ENCODE measurements around the gene NAALADL2.

GRCh38 chr3:175121225-175121624, 262.1 kb downstream of the NAALADL2 start:
- TF ChIP-seq, protein P1, sequence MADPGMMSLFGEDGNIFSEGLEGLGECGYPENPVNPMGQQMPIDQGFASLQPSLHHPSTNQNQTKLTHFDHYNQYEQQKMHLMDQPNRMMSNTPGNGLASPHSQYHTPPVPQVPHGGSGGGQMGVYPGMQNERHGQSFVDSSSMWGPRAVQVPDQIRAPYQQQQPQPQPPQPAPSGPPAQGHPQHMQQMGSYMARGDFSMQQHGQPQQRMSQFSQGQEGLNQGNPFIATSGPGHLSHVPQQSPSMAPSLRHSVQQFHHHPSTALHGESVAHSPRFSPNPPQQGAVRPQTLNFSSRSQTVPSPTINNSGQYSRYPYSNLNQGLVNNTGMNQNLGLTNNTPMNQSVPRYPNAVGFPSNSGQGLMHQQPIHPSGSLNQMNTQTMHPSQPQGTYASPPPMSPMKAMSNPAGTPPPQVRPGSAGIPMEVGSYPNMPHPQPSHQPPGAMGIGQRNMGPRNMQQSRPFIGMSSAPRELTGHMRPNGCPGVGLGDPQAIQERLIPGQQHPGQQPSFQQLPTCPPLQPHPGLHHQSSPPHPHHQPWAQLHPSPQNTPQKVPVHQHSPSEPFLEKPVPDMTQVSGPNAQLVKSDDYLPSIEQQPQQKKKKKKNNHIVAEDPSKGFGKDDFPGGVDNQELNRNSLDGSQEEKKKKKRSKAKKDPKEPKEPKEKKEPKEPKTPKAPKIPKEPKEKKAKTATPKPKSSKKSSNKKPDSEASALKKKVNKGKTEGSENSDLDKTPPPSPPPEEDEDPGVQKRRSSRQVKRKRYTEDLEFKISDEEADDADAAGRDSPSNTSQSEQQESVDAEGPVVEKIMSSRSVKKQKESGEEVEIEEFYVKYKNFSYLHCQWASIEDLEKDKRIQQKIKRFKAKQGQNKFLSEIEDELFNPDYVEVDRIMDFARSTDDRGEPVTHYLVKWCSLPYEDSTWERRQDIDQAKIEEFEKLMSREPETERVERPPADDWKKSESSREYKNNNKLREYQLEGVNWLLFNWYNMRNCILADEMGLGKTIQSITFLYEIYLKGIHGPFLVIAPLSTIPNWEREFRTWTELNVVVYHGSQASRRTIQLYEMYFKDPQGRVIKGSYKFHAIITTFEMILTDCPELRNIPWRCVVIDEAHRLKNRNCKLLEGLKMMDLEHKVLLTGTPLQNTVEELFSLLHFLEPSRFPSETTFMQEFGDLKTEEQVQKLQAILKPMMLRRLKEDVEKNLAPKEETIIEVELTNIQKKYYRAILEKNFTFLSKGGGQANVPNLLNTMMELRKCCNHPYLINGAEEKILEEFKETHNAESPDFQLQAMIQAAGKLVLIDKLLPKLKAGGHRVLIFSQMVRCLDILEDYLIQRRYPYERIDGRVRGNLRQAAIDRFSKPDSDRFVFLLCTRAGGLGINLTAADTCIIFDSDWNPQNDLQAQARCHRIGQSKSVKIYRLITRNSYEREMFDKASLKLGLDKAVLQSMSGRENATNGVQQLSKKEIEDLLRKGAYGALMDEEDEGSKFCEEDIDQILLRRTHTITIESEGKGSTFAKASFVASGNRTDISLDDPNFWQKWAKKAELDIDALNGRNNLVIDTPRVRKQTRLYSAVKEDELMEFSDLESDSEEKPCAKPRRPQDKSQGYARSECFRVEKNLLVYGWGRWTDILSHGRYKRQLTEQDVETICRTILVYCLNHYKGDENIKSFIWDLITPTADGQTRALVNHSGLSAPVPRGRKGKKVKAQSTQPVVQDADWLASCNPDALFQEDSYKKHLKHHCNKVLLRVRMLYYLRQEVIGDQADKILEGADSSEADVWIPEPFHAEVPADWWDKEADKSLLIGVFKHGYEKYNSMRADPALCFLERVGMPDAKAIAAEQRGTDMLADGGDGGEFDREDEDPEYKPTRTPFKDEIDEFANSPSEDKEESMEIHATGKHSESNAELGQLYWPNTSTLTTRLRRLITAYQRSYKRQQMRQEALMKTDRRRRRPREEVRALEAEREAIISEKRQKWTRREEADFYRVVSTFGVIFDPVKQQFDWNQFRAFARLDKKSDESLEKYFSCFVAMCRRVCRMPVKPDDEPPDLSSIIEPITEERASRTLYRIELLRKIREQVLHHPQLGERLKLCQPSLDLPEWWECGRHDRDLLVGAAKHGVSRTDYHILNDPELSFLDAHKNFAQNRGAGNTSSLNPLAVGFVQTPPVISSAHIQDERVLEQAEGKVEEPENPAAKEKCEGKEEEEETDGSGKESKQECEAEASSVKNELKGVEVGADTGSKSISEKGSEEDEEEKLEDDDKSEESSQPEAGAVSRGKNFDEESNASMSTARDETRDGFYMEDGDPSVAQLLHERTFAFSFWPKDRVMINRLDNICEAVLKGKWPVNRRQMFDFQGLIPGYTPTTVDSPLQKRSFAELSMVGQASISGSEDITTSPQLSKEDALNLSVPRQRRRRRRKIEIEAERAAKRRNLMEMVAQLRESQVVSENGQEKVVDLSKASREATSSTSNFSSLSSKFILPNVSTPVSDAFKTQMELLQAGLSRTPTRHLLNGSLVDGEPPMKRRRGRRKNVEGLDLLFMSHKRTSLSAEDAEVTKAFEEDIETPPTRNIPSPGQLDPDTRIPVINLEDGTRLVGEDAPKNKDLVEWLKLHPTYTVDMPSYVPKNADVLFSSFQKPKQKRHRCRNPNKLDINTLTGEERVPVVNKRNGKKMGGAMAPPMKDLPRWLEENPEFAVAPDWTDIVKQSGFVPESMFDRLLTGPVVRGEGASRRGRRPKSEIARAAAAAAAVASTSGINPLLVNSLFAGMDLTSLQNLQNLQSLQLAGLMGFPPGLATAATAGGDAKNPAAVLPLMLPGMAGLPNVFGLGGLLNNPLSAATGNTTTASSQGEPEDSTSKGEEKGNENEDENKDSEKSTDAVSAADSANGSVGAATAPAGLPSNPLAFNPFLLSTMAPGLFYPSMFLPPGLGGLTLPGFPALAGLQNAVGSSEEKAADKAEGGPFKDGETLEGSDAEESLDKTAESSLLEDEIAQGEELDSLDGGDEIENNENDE (IDR thresholded peaks at IDR 0.05; ENCODE audit: insufficient replicate concordance, low read length) = no peak
- no peak for TF ChIP-seq POU5F1 (IDR thresholded peaks at IDR 0.05; ENCODE audit: low read depth, low read length)
- TF ChIP-seq TEAD4 (IDR thresholded peaks at IDR 0.05; ENCODE audit: low read depth, low read length) = no peak
- TF ChIP-seq CTCF (IDR thresholded peaks at IDR 0.05; ENCODE audit: control extremely low read depth in 1 of 3, insufficient read depth in 1 of 3, low read depth in 1 of 3, low read length in 3 of 3) = peak in 2 of 3 experiments; percentile 44 to 75; a peak in 2 of 4 replicates
- TF ChIP-seq POLR2AphosphoS5 (IDR thresholded peaks at IDR 0.05; ENCODE audit: low read depth, low read length) = no peak
- no peak for TF ChIP-seq CHD1 (IDR thresholded peaks at IDR 0.05; ENCODE audit: low read depth, low read length)
- TF ChIP-seq GABPA (IDR thresholded peaks at IDR 0.05; ENCODE audit: borderline replicate concordance, insufficient read depth, low read length) = no peak
- no peak for TF ChIP-seq YY1 (IDR thresholded peaks at IDR 0.05; ENCODE audit: low read depth, low read length)
